Astrocyte of the cerebellum (primary cell): ENCODE measurements around the gene TUBA1B.

Experiments
- DNase-seq: peaks from one replicate; pipeline ENCODE4 v3.0.0-alpha.2; 2011; ENCODE audit warnings: low read depth
- H3K4me3 ChIP-seq: 2 replicates; pipeline ENCODE4 v1.5.1; 2011; ENCODE audit warnings: mild to moderate bottlenecking, low read depth, low read length, moderate library complexity
- CTCF ChIP-seq: IDR thresholded peaks from 2 replicates; pipeline ENCODE4 v1.5.1; 2012; ENCODE audit warnings: low read length, low read depth, moderate library complexity, mild to moderate bottlenecking; ENCODE audit errors: missing control alignments
- in situ Hi-C: cut with HindIII; loops from 2 replicates; pipeline ENCODE4 v1.10.0; 2017; ENCODE audit warnings: low sequenced_read_pairs

The TUBA1B gene

GRCh38 chr12:49084438-49084837 lies 46.8 kb downstream of the TUBA1B start:
- in situ Hi-C loops = no loop called here
- TF ChIP-seq CTCF = no peak
- H3K4me3 ChIP-seq = no peak overlapping the region
- DNase-seq = no peak

- DNase-seq = no peak
- in situ Hi-C loops = no loop called here
- no peak overlapping the region for H3K4me3 ChIP-seq
- TF ChIP-seq CTCF = no peak
Observed at GRCh38 chr12:49079793-49080192, 51.4 kb downstream of the TUBA1B start.
